ENCODE data around the gene DDR1.
A peak's percentile ranks its signal among the peaks of the same experiment; 100 is the strongest.

GRCh38 chr6:30882759-30883684 is 1.3 kb upstream of the DDR1 start:
- no peak for TF ChIP-seq CTCF (IDR thresholded peaks at IDR 0.05)
- peak in 1 of 2 donors; percentile 5 for TF ChIP-seq POLR2A (IDR thresholded peaks at IDR 0.05)

Measured in uterus (tissue), 2 donors.